Body of pancreas (tissue), 4 donors: ENCODE measurements around the gene THADA.

Experiments used
- POLR2A ChIP-seq, 3 donors: fragments of 450-650 bp; IDR thresholded peaks; one replicate each; pipeline ENCODE4 v1.6.1; 2016; ENCODE audit warnings: antibody characterized with exemption in 3 of 3, mild to moderate bottlenecking in 2 of 3
- TF ChIP-seq, protein P1 (sequence below), 7 experiments: fragments of 450-650 bp in 4 of 7; fragments of 200-600 bp in 3 of 7; sonication (generic) in 3 of 7; IDR thresholded peaks; one replicate each; pipeline ENCODE4 v1.5.1; 2016 to 2019; ENCODE audit warnings: antibody characterized with exemption in 7 of 7

- TF ChIP-seq, protein P1, sequence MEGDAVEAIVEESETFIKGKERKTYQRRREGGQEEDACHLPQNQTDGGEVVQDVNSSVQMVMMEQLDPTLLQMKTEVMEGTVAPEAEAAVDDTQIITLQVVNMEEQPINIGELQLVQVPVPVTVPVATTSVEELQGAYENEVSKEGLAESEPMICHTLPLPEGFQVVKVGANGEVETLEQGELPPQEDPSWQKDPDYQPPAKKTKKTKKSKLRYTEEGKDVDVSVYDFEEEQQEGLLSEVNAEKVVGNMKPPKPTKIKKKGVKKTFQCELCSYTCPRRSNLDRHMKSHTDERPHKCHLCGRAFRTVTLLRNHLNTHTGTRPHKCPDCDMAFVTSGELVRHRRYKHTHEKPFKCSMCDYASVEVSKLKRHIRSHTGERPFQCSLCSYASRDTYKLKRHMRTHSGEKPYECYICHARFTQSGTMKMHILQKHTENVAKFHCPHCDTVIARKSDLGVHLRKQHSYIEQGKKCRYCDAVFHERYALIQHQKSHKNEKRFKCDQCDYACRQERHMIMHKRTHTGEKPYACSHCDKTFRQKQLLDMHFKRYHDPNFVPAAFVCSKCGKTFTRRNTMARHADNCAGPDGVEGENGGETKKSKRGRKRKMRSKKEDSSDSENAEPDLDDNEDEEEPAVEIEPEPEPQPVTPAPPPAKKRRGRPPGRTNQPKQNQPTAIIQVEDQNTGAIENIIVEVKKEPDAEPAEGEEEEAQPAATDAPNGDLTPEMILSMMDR (IDR thresholded peaks at IDR 0.05), result no peak
- no peak for TF ChIP-seq POLR2A (IDR thresholded peaks at IDR 0.05)
These were observed 132.8 kb downstream of the THADA start for GRCh38 chr2:43462866-43463641.
